ENCODE results near the gene BRF1.

DNA sequence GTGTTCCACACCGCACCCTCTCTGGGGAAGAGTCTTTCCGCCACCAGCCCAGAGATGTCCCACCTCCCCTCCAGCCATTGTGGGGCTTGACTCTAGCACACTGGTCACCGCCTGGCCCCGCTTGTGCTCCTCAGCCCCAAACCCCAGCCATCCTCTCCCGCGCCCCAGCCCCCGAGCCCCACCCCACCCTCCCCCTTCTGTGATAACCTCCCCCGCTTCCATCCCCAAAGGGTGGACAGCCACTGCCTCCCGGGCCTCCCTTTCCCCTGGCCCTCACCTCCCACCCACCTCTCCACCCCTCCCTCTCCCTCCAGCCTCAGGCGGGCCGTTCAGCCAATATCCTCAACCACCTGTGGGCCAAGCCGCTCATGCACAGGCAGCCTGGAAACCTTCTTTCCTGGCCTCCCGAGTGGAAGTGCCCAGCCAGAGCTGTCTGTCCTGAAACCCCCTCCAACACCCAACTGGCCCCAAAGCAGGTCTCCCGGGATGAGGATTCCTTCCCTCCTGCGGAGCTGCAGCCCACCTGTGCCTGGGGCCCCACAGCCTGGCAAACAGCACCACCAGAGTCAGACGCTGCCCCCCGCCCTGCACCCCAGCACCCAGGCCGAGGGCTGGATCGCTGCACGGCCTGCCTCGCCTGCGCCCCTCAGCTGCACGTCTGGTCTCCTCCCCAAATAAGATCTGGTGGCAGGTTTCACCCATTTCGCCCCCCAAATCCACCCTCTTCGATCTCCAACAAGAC, 92.6 kb downstream of the BRF1 start:
- TF ChIP-seq, protein P1, sequence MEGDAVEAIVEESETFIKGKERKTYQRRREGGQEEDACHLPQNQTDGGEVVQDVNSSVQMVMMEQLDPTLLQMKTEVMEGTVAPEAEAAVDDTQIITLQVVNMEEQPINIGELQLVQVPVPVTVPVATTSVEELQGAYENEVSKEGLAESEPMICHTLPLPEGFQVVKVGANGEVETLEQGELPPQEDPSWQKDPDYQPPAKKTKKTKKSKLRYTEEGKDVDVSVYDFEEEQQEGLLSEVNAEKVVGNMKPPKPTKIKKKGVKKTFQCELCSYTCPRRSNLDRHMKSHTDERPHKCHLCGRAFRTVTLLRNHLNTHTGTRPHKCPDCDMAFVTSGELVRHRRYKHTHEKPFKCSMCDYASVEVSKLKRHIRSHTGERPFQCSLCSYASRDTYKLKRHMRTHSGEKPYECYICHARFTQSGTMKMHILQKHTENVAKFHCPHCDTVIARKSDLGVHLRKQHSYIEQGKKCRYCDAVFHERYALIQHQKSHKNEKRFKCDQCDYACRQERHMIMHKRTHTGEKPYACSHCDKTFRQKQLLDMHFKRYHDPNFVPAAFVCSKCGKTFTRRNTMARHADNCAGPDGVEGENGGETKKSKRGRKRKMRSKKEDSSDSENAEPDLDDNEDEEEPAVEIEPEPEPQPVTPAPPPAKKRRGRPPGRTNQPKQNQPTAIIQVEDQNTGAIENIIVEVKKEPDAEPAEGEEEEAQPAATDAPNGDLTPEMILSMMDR (IDR thresholded peaks at IDR 0.05), result no peak
- TF ChIP-seq EZH2 (IDR thresholded peaks at IDR 0.05) (no peak), EZH2phosphoT487 (IDR thresholded peaks at IDR 0.05) (no peak)
